Esophagus squamous epithelium (tissue), 5 donors: ENCODE results near the gene SLC16A9. TPM values are rescaled to one million over a fixed set of nuclear protein-coding genes. Genes with fewer than 3 reads are reported as not detected.
A peak's percentile ranks its signal among the peaks of the same experiment; 100 is the strongest.
"Not testable (repeated sequence)": the region's sequence is repeated elsewhere in the genome, so short reads cannot be mapped to it uniquely, and the experiment has no call there.

ENCODE experiments used
- DNase-seq: peaks from one replicate; lab custom pipeline; 2025; lab: John Stamatoyannopoulos, UW
- H3K27ac ChIP-seq, 4 donors: fragments of 200-600 bp; sonication (generic); one replicate each; pipeline ENCODE4 v1.5.1; 2016 to 2019; ENCODE audit warnings: mild to moderate bottlenecking in 1 of 4
- H3K27me3 ChIP-seq, 4 donors: fragments of 200-600 bp; sonication (generic); 1 replicate in 3 of 4; 2 replicates in 1 of 4; pipeline versions ENCODE4 v1.5.1 to v1.6.0; 2017 to 2021; ENCODE audit warnings: antibody characterized with exemption in 1 of 4
- H3K36me3 ChIP-seq, 3 donors: fragments of 200-600 bp; sonication (generic); one replicate each; pipeline ENCODE4 v1.5.1; 2016 to 2019
- H3K4me1 ChIP-seq, 3 donors: fragments of 200-600 bp; sonication (generic); one replicate each; pipeline ENCODE4 v1.5.1; 2017 to 2019
- H3K4me3 ChIP-seq, 4 donors: fragments of 200-600 bp; sonication (generic); 1 replicate in 3 of 4; 2 replicates in 1 of 4; pipeline ENCODE4 v1.5.1; 2016 to 2019; ENCODE audit warnings: mild to moderate bottlenecking in 2 of 4, moderate library complexity in 1 of 4
- H3K9me3 ChIP-seq, 3 donors: fragments of 200-600 bp; sonication (generic); one replicate each; pipeline ENCODE4 v1.5.1; 2016 to 2019
- POLR2A ChIP-seq, 4 donors: fragments of 450-650 bp; IDR thresholded peaks; one replicate each; pipeline ENCODE4 v1.6.1; 2017; ENCODE audit warnings: antibody characterized with exemption in 4 of 4, mild to moderate bottlenecking in 4 of 4, moderate library complexity in 3 of 4
- WGBS, 2 donors: methylation state at CpG; one replicate each; pipeline ENCODE4 v1.1.5; 2018; 5-methylcytosine and 5-hydroxymethylcytosine counted together
- intact Hi-C: fragments of 100-400 bp; cut with DNase I; formaldehyde crosslinking; loops from one replicate; pipeline ENCODE4 v1.15.0; 2022
- total RNA-seq, 4 donors: library from RNA; depleted of rRNA; stranded (reverse); fragments of >200 nt; gene quantifications; one replicate each; pipeline ENCODE4 v1.1.0, GENCODE V29; 2016
- TF ChIP-seq, protein P1 (sequence below), 6 experiments: fragments of 450-650 bp in 4 of 6; fragments of 200-600 bp in 2 of 6; sonication (generic) in 2 of 6; IDR thresholded peaks; one replicate each; pipeline ENCODE4 v1.5.1; 2016 to 2019; ENCODE audit warnings: antibody characterized with exemption in 6 of 6, mild to moderate bottlenecking in 4 of 6, moderate library complexity in 4 of 6
- donor health status: DM: yes; HTN: yes; CAD: no.

SLC16A9 gene
- total RNA-seq, 4 donors from 2014 or later, result 7.8 to 25.6 (median 15.0) TPM

DNA sequence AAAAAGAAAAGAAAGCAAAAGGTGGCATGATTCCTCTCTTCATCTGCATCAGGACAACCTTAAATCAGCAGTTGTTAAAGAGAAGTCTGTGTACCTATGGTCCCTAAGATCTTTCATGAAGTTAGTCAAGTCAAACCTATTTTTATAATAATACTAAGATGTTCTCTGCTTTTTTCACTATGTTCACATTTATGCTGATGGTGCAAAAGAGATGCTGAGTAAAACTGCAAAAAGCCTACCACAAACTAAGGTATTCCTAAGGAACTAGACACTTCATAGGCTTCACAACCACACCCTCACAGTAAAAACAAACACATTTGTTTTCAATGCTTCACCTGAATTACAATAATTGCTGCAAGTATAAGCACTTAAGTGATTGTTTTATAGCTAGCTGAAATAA lies 43.3 kb downstream of the SLC16A9 start:
- Histone ChIP-seq H3K27me3 (no peaks in the 10 kb centered on the region), H3K4me3 (no peak overlapping the region), H3K27ac (no peak overlapping the region), H3K9me3 (no peaks in the 10 kb centered on the region), H3K36me3 (peaks cover 0 to 7% (median 0%) of the 10 kb centered on the region in 3 donors), H3K4me1 (no peaks in the 10 kb centered on the region)
- intact Hi-C loops, result no loop called here
- no peak for DNase-seq
- TF ChIP-seq, protein P1, sequence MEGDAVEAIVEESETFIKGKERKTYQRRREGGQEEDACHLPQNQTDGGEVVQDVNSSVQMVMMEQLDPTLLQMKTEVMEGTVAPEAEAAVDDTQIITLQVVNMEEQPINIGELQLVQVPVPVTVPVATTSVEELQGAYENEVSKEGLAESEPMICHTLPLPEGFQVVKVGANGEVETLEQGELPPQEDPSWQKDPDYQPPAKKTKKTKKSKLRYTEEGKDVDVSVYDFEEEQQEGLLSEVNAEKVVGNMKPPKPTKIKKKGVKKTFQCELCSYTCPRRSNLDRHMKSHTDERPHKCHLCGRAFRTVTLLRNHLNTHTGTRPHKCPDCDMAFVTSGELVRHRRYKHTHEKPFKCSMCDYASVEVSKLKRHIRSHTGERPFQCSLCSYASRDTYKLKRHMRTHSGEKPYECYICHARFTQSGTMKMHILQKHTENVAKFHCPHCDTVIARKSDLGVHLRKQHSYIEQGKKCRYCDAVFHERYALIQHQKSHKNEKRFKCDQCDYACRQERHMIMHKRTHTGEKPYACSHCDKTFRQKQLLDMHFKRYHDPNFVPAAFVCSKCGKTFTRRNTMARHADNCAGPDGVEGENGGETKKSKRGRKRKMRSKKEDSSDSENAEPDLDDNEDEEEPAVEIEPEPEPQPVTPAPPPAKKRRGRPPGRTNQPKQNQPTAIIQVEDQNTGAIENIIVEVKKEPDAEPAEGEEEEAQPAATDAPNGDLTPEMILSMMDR (IDR thresholded peaks at IDR 0.05), result no peak
- TF ChIP-seq POLR2A (IDR thresholded peaks at IDR 0.05), result no peak

DNA sequence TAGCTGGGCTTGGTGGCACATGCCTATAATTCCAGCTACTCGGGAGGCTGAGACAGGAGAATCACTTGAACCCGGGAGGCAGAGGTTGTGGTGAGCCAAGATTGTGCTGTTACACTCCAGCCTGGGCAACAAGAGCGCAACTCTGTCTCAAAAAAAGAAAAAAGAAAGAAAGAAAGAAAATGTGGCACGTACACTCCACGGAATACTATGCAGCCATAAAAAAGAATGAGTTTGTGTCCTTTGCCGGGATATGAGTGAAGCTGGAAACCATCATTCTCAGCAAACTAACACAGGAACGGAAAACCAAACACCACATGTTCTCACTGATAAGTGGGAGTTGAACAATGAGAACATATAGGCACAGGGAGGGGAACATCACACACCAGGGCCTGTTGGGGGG lies 46.4 kb downstream of the SLC16A9 start:
- H3K36me3 ChIP-seq, intact Hi-C loops, H3K27me3 ChIP-seq, H3K4me1 ChIP-seq, H3K27ac ChIP-seq, DNase-seq, H3K9me3 ChIP-seq, H3K4me3 ChIP-seq: not testable (repeated sequence)
- 89 to 96% methylated on average over 7 of the region's 7 CpGs for WGBS, 2 donors

DNA sequence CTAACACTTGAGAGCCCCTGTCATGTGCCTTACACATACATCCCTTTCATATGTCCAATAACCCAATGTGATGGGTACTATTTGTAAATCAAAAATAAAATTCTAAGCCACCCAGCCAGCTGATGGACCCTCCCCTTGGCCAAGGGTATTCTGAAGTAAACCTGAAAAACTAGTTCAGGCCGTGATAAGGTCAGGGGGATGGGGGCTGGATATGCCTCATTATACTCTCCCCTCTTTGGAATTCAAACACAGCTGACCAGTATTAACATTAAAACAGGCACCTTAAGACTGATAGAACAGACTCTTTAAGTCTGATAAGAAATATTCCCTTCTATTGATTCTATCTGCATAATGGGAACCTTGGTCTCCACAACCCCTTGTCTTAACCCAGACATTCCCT lies 51.9 kb downstream of the SLC16A9 start:
- no peak overlapping the region for H3K4me3 ChIP-seq
- H3K27ac ChIP-seq, result no peak overlapping the region
- no peaks in the 10 kb centered on the region for H3K36me3 ChIP-seq
- H3K27me3 ChIP-seq, result no peaks in the 10 kb centered on the region
- intact Hi-C loops, result no loop called here
- no peaks in the 10 kb centered on the region for H3K4me1 ChIP-seq
- H3K9me3 ChIP-seq, result no peaks in the 10 kb centered on the region
- TF ChIP-seq POLR2A (IDR thresholded peaks at IDR 0.05), result no peak
- TF ChIP-seq, protein P1 (IDR thresholded peaks at IDR 0.05), result no peak
- 78 to 81% methylated on average over 1 of the region's 1 CpG for WGBS, 2 donors
- no peak for DNase-seq

DNA sequence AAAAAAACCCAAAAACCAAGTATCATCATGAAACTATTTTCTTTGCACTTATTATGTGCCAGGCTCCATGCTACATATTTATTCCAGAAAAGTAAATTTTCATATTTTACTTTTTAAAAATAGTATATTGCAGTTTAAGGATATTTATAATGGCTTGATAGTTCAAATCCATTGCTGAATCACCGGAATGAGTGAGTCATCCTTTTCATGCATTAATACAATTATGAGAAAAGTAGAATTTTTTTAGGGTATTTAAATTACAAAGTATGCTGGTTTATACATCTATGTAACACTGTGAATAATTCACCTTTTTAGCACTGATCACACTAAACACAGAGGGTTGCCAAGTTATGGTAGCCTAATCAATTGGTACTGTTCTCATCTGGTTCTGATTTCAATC lies 54.3 kb downstream of the SLC16A9 start:
- no peak for DNase-seq
- Histone ChIP-seq H3K36me3 (no peaks in the 10 kb centered on the region), H3K4me3 (no peak overlapping the region), H3K4me1 (no peaks in the 10 kb centered on the region), H3K9me3 (no peaks in the 10 kb centered on the region), H3K27me3 (no peaks in the 10 kb centered on the region), H3K27ac (no peak overlapping the region)
- intact Hi-C loops, result no loop called here
- no peak for TF ChIP-seq POLR2A (IDR thresholded peaks at IDR 0.05)
- TF ChIP-seq, protein P1 (IDR thresholded peaks at IDR 0.05), result no peak
- 41 to 69% methylated on average over 1 of the region's 1 CpG for WGBS, 2 donors

DNA sequence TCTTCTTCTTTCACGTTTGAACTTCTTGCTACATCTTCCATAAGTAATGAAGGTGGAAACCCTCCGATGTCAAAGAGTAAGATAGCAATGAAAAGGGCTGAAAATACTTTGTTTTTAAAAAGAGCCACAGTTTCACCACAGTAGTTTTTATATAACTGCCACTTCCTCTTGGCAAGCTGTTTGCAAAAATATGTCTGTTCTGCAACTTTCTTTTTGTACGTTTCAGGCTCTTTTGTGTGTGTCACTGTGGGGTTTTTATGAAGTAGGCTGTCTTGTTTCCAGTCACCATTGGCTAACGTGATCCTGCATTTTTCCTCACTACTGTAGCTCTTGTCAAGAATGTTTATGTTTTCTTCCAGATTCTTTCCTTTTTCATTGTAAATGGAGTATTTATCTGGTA lies 55.6 kb downstream of the SLC16A9 start:
- TF ChIP-seq, protein P1 (IDR thresholded peaks at IDR 0.05), result no peak
- WGBS, 2 donors, result 35 to 36% methylated on average over 4 of the region's 4 CpGs
- Histone ChIP-seq H3K4me3 (no peak overlapping the region), H3K27me3 (no peaks in the 10 kb centered on the region), H3K9me3 (no peaks in the 10 kb centered on the region), H3K27ac (peak overlapping the region in 2 of 4 donors; percentile 25 to 30), H3K4me1 (peaks cover 0 to 2% (median 0%) of the 10 kb centered on the region in 3 donors), H3K36me3 (no peaks in the 10 kb centered on the region)
- intact Hi-C loops, result no loop called here
- no peak for DNase-seq

DNA sequence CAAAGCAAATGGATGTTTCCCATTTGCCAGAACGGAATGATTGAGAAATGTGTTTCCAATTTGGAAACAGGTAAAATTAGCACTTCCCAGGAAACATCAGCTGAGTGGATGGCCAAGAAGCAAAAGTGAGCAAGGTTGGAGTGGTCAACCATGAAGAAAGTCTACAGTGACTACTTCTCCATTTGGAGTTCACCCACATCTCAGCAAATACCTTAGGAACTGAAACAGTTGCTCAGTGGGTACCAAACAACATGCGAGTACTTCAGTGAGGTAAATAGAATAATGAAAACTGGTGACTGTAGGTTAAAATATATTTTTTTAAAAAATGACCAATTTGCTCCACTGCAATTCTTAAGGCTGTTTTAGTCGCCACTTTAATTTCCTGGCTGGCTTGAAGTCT lies 57.7 kb downstream of the SLC16A9 start:
- no peak for DNase-seq
- H3K4me1 ChIP-seq, result peaks cover 0 to 9% (median 3%) of the 10 kb centered on the region in 3 donors
- 78 to 86% methylated on average over 3 of the region's 3 CpGs for WGBS, 2 donors
- H3K27ac ChIP-seq, result no peak overlapping the region
- H3K27me3 ChIP-seq, result no peaks in the 10 kb centered on the region
- H3K4me3 ChIP-seq, result no peak overlapping the region
- intact Hi-C loops, result no loop called here
- H3K36me3 ChIP-seq, result no peaks in the 10 kb centered on the region
- H3K9me3 ChIP-seq, result no peaks in the 10 kb centered on the region
- TF ChIP-seq, protein P1 (IDR thresholded peaks at IDR 0.05), result no peak
- no peak for TF ChIP-seq POLR2A (IDR thresholded peaks at IDR 0.05)
